ENCODE results near the gene HCRTR1. TPM values are rescaled to one million over a fixed set of nuclear protein-coding genes. Genes with fewer than 3 reads are reported as not detected.

Gene HCRTR1
- total RNA-seq (2014; rRNA removed; shearing (Covaris generic)), result not detected in 2 replicates
- polyA plus RNA-seq (2014; cell fraction: nucleus; rRNA removed), result not detected in 2 replicates

GRCh38 chr1:31617218-31617915 is at the start of gene HCRTR1:
Gene HCRTR1, plus strand, starts transcription at chr1:31617689. Its CDS starts 1,504 bp downstream, at chr1:31619193.
- DNase-seq (ENCODE audit: extremely low read depth, low read depth), result no peak

DNA sequence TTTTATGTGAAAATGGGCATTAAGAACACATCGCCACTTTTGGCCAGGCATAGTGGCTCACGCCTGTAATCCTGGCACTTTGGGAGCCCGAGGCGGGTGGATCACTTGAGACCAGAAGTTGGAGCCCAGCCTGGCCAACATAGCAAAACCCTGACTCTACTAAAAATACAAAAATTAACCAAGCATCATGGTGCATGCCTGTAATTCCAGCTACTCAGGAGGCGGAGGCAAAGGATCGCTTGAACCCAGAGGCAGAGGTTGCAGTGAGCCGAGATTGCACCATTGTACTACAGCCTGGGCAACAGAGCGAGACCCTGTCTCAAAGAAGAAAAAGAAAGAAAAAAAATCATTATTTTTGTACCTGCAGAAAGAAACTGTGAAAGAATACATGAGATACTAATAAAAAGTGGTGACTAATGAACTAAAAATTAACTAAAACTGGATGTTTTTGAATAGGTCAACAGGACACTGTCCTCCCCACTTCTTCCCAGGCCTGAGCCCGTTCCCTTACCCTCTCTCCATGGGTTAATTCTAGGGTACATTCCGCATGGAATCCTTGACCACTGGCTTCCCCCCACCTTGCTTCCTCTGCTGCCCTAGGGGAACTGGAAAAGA is 49.4 kb upstream of the HCRTR1 start:
- no peak for DNase-seq (ENCODE audit: extremely low read depth, low read depth)

- no peak for DNase-seq (ENCODE audit: extremely low read depth, low read depth)
Measured at GRCh38 chr1:31568895-31569595, 48.4 kb upstream of the HCRTR1 start.

GRCh38 chr1:31569596-31570173 is 47.8 kb upstream of the HCRTR1 start:
- no peak for DNase-seq (ENCODE audit: extremely low read depth, low read depth)

DNA sequence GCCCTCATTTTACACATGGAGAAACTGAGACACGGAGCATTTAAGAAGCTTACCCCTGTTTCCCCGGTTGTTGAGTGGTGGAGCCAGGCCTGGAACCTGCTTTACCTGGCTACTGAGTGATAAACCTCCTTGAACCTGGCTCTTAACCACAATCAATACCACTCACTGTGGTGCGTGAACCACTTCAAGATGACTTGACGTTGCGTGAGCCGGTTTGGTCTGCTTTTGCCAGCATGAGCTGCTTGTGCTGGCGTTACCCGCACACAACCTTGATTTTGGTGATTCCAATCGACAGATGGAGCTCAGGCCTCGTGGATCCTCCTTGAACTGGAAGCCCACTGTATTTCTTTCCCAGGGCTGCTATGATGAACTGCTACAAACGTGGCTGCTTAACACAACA is 47.3 kb upstream of the HCRTR1 start:
- DNase-seq (ENCODE audit: extremely low read depth, low read depth), result no peak

DNA sequence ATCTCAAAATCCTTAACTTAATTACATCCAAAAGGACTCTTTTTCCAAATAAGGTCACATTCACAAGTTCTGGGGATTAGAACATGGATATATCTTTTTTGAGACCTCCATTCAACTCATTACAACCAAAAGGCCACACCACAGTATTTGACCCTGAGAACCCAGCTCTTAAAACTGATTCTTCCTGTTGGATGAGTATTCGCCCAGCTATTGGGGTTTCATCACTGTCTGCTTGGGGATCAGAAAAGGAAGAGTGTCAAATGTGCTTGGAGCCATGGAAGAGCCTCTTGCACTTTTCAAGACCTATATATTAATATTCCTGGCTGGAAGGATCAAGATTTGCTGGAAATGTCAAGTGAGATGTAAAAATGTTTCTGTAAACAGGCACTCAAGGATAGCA is 46.6 kb upstream of the HCRTR1 start:
- DNase-seq (ENCODE audit: extremely low read depth, low read depth), result no peak

DNA sequence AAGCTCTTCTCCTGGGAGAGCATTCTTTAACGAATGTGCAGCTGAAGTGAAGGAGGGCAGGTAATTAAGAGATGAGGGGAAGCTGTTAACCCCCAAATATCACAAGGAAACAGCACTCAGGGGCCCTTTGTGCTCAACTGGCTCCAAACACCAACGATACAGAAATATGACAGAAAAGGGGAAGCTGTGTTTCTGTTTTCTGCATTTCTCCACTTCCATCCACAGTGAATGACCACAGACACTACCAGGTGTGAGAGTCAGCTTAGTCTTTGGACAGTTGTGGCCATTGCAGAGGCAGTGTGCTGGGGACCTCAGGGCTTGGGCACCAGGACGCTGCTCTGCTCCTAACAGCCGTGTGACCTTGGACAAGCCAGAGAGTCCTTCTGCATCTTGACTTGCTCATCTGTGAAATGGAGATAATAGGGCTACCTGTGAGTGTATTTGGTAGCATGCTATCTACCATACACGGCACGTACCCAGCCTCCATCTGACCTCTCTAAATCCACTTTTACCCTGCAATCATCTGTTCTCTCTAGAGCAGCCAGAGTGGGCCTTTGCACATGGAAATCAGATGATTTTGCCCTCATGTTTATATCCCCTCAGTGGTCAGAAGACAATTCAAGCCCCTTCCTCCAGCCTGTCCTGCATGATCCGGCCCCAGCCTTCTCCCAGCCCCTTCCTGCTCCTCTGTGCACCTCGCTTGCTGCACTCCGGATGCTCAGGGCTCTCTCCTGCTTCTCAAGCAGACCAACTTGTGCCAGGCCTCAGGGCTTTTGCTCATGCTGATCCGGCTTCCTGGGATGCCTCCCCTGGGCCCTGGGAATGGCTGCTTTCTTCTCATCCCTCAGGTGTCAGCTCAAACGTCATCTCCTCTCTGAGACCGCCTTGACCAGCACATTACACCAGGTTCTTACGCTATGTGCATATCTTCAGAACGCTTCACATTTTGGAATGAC is 45.9 kb upstream of the HCRTR1 start:
- DNase-seq (ENCODE audit: extremely low read depth, low read depth), result no peak

DNA sequence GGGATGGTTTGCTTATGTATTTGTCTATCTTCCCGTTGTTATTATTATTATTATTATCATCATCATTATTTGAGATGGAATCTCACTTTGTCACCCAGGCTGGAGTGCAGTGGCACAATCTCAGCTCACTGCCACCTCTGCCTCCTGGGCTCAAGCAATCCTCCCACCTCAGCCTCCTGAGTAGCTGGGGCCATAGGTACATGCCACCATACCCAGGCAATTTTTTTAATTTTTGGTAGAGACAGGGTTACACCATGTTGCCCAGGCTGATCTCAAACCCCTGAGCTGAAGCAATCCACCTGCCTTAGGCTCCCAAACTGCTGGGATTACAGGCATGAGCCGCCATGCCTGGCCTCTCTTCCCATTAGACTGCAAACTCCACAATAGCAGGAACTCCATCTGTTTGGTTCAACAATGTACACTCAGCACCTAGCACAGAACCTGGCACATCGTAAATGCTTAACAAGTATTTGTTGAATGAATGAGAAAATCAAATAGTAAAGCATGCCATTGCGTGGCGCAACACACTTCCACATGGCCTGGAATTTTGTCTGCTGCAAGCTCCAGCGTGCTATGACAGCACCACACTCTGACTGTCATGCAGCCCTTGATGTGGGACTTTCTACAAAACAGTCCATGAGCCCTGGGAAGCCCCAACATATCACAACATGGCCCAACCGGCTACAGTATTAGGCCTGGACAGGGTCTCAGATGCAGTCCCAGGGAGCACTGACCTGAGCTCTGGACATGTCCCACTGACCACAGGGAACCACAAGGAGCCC is 45.0 kb upstream of the HCRTR1 start:
- no peak for DNase-seq (ENCODE audit: extremely low read depth, low read depth)

DNA sequence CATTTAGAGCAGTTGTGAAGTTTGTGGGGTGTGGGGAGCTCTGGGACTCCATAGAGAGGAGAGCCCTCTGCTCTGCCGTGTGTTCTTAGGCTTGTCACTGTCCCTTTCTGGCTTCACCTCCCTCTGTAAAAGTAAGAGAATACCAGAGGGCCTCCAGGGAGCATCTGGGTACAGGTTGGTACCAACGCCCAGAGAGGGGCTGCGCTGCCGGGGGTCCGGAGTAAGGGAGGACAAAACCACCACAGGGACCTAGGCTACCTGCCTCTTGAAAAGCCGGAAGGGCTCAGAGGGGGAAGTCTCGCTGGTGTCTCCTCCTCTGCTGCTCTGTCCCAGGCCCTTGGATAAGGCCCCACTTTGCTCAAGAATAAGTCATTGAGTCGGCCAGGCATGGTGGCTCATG is 44.2 kb upstream of the HCRTR1 start:
- no peak for DNase-seq (ENCODE audit: extremely low read depth, low read depth)

DNA sequence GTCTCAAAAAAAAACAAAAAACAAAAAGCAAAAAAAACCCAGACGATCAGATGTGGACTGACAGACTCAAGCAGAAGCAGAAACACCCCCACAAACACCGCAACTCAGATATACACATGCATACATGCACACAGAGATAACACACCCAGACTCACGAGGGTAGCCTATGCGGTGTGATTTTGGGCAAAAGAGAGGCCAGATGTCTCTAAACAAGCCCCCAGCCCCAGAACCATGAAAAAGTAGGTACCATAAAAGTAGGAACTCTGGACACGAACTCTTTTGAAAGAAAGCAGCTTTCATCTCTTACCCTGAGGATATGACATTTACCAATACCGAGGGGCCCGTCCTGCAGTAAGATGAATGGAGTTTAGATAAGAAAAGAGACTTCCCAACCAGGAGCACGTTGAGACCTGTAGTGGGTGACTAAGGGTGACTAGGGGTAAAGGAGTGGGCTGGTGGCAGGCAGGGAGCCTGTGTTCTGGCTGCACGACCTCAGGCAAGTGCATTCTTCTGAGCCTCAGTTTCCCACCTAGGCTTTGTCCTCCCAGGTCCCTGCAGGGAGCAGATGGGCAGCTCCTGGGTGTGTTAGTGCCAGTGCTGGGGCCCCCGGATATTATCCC is 42.6 kb upstream of the HCRTR1 start:
- no peak for DNase-seq (ENCODE audit: extremely low read depth, low read depth)

GRCh38 chr1:31575369-31576140 is 41.9 kb upstream of the HCRTR1 start:
- DNase-seq (ENCODE audit: extremely low read depth, low read depth), result no peak

DNA sequence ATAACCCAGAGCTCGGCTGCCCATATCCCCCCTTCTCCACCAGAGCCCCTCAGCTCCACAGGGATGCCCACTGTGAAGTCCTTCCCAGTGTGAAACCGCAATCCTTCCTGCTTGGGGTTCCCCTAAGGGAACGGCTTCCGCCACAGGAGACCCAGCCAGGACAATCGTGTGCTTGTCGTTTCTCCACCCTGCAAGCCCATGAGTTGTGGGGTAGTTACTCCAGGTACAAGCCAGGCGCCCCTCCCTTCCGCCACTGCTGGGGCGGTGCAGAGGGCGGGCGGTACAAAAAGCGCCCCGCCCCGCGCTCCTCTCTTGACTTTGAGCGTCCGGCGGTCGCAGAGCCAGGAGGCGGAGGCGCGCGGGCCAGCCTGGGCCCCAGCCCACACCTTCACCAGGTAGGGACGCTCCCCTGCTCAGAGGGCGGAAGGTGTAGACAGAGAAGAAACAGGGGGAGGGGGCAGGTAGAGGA is 41.3 kb upstream of the HCRTR1 start, which contains the start of gene TINAGL1:
Gene TINAGL1 (plus strand): TSS at position 315 of the 469 bp plus-strand sequence. CDS start 634 bp downstream, outside the sequence.
- DNase-seq (ENCODE audit: extremely low read depth, low read depth), result no peak

GRCh38 chr1:31576743-31577455 is 40.6 kb upstream of the HCRTR1 start:
- DNase-seq (ENCODE audit: extremely low read depth, low read depth), result no peak

DNA sequence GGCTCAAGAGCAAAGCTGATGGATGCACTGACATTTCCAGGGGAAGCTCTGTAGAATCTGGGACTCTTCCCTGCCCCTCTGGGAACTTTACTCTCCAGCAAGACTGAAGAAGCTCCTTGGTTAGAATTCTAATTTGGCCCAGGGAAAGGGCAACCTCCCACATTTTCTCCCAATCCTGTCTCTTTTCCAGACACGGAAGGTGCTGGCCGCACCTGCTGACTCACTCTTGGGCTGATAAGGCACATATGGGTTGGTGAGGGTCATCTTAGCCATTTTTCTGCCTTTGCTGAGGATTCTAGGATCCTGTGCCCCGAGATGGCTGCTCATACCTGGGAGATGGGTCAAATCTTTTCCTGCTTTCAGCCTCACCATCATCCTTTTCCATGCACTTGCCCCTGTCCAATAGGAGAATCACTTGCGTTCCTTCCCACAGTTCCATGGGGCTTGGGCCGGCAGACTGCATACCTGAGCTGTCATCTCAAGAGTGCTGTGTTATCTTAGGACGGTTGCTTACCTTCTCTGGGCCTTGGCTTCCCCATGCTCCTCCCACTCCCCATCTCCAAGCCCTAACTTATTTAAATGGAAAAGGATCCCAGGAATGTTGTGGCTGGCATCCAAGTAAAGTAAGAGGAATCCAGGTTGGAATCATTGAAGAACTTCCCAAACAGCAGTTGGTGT is 39.8 kb upstream of the HCRTR1 start:
- no peak for DNase-seq (ENCODE audit: extremely low read depth, low read depth)

- DNase-seq (ENCODE audit: extremely low read depth, low read depth), result no peak
Measured at GRCh38 chr1:31579374-31579773, 38.1 kb upstream of the HCRTR1 start.

DNA sequence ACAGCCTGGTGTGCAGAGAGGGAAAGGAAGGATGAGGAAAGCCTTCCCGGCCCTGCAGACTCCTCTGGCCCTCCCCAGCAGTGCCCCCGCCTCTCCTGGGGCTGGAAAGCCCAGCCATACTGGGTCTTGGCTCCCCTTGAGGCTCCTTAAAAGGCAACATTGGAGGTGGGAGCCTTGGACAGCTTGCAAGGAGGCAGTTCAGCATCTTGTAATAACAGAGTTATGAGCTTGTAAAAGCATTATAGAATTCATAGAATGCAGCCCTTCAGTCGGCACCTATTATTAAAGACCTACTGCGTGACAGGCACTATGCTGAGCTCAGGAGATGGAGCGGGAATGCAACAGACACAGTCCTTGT is 37.0 kb upstream of the HCRTR1 start:
- no peak for DNase-seq (ENCODE audit: extremely low read depth, low read depth)
